Kidney (tissue), 14 donors: ENCODE data around the gene CYTH3. TPM values are rescaled to one million over a fixed set of nuclear protein-coding genes. Genes with fewer than 3 reads are reported as not detected.

Experiments
- DNase-seq, 5 donors: peaks; one replicate each; pipeline ENCODE4 v3.0.0-alpha.2; 2013 to 2020
- FAIRE-seq: peaks from 2 replicates; lab custom pipeline; 2012; peaks lifted over from hg19 to GRCh38; lab: Jason Lieb, UNC
- H3K27ac ChIP-seq, 2 donors: one replicate each; pipeline ENCODE4 v1.7.0; 2013; ENCODE audit warnings: low read depth in 2 of 2, low read length in 2 of 2, inconsistent platforms in 1 of 2
- H3K27me3 ChIP-seq: one replicate; pipeline ENCODE4 v1.7.1; 2013; ENCODE audit warnings: low read length, inconsistent platforms; ENCODE audit not compliant: control insufficient read depth, insufficient read depth
- H3K36me3 ChIP-seq, 3 donors: one replicate each; pipeline versions ENCODE4 v1.7.0 to v1.7.1; 2013; ENCODE audit warnings: low read length in 3 of 3, control low read depth in 1 of 3, inconsistent platforms in 1 of 3; ENCODE audit not compliant: insufficient read depth in 3 of 3, control insufficient read depth in 2 of 3
- H3K4me1 ChIP-seq, 3 donors: one replicate each; pipeline versions ENCODE4 v1.7.0 to v1.7.1; 2013; ENCODE audit warnings: low read length in 3 of 3, inconsistent platforms in 1 of 3, low read depth in 1 of 3; ENCODE audit not compliant: control insufficient read depth in 2 of 3, insufficient read depth in 2 of 3
- H3K4me3 ChIP-seq, 3 donors: one replicate each; pipeline versions ENCODE4 v1.7.0 to v1.8.1; 2013; ENCODE audit warnings: low read length in 3 of 3, control low read depth in 1 of 3, inconsistent platforms in 1 of 3
- H3K9ac ChIP-seq, 3 donors: one replicate each; pipeline versions ENCODE4 v1.7.0 to v1.7.1; 2013; ENCODE audit warnings: low read length in 3 of 3, control low read depth in 1 of 3, inconsistent platforms in 1 of 3
- H3K9me3 ChIP-seq, 3 donors: one replicate each; pipeline versions ENCODE4 v1.7.0 to v1.7.1; 2013; ENCODE audit warnings: low read length in 3 of 3, control low read depth in 1 of 3, inconsistent platforms in 1 of 3; ENCODE audit not compliant: control insufficient read depth in 2 of 3, insufficient read depth in 1 of 3
- intact Hi-C: fragments of 100-400 bp; cut with DNase I; formaldehyde crosslinking; loops from one replicate; pipeline ENCODE4 v1.11.1; 2022
- polyA plus RNA-seq: library from polyadenylated mRNA; stranded (reverse); fragments of 350-450 nt; fragmentation: Illumina TruSeq; extraction: RNeasy Lipid Tissue Mini Kit (QIAGEN cat#74804); gene quantifications from one replicate; pipeline ENCODE4 v1.2.3, GENCODE V29; 2014; ENCODE audit warnings: low read depth, low replicate concordance; ENCODE audit not compliant: insufficient read depth
- total RNA-seq: library from RNA; stranded (reverse); fragmentation: NEBNext Ultra II Directional; extraction: Animal tissue kit (Norgen Biotek cat#: 25700); gene quantifications from one replicate; pipeline ENCODE4 v1.2.1, GENCODE V29; 2021
- TF ChIP-seq, protein P1 (sequence below): IDR thresholded peaks from 3 replicates; pipeline ENCODE4 v1.5.1; 2012; ENCODE audit warnings: mild to moderate bottlenecking, moderate library complexity, borderline replicate concordance; ENCODE audit not compliant: insufficient read depth; ENCODE audit errors: extremely low read depth
- donor health status: control.
- donor health status: control.
- donor health status: control.
- donor health status: control.
- donor health status: control.
- donor health status: DM: yes; HTN: yes; CAD: no.
- donor health status: Normal renal cell carcinoma (clear cell type).

CYTH3 gene
- total and polyA plus RNA-seq, 2 donors from 2014 or later: 9.1 to 18.5 TPM

DNA sequence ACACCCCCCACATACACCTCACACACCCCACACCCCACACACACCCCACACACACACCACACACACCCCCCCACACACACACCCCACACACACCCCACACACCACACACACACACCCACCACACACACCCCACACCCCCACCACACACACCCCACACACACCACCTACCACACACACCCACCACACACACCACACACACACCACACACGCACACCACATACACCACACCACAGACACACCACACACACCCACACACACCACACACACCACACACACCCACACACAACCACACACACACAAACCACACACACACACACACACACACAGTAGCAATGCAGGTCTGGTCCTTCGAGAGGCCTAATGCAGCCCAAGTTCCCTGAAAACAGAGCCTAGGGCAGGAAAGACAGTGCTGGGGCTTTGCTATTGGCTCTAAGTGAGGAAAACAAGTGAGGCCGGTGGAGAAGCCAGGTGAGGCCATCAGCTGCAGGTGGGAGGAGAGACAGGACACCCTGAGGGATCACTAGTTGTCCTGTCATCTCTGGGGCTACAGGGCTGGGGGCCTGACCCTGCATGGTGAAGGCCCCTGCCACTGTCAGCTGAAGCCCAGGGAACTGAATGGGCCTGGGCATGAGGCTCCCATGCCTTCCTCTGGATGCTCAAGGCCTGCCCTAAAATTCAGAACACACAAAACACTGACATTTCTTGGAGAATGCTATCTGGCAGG lies 92.6 kb downstream of the CYTH3 start:
- TF ChIP-seq, protein P1, sequence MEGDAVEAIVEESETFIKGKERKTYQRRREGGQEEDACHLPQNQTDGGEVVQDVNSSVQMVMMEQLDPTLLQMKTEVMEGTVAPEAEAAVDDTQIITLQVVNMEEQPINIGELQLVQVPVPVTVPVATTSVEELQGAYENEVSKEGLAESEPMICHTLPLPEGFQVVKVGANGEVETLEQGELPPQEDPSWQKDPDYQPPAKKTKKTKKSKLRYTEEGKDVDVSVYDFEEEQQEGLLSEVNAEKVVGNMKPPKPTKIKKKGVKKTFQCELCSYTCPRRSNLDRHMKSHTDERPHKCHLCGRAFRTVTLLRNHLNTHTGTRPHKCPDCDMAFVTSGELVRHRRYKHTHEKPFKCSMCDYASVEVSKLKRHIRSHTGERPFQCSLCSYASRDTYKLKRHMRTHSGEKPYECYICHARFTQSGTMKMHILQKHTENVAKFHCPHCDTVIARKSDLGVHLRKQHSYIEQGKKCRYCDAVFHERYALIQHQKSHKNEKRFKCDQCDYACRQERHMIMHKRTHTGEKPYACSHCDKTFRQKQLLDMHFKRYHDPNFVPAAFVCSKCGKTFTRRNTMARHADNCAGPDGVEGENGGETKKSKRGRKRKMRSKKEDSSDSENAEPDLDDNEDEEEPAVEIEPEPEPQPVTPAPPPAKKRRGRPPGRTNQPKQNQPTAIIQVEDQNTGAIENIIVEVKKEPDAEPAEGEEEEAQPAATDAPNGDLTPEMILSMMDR: no peak
- no peaks in the 10 kb centered on the region for H3K9me3 ChIP-seq
- H3K4me3 ChIP-seq: no peak overlapping the region
- H3K27ac ChIP-seq: no peak overlapping the region
- H3K36me3 ChIP-seq: peaks cover 0 to 6% (median 2%) of the 10 kb centered on the region in 3 donors
- no peak overlapping the region for H3K9ac ChIP-seq
- no peaks in the 10 kb centered on the region for H3K27me3 ChIP-seq
- no peaks in the 10 kb centered on the region for H3K4me1 ChIP-seq
- FAIRE-seq (no peak), DNase-seq (peak in 1 of 5 donors; percentile 31)
- intact Hi-C loops: no loop called here

DNA sequence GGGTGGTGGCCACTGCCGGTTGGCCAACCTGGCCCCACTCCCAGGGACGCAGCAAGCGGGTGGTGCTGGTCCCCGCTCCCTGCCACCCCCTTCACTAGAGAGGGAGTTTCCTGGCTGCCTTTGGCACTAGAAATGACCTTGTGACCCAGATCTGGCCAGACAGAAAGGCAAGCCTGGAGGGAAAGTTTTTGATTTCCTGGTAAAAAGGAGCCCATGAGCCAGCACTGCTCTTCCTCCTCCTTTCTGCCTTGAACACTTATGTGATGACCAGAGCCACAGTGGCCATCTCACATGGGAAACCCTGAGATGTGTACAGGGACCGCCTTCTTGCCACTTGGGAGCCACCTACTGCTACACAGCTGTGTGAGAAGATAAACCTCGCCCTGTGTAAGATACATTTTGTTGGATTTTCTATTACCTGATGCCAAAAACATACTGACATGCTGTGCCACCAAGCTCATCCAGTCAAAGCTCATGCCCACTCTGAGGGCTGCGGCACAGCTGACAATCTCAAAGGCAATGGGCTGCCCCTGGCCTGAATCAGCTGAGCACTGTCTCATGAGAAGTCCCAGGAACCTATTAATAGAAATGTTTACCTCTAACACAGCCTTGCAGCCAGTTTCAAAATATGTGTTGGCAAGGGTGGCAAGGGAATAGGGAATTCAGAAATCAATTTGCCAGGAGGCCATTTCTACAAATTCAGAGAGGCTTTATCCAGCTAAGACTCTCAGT lies 94.0 kb downstream of the CYTH3 start:
- no peak overlapping the region for H3K9ac ChIP-seq
- H3K4me3 ChIP-seq: no peak overlapping the region
- no peaks in the 10 kb centered on the region for H3K4me1 ChIP-seq
- peak in 1 of 5 donors; percentile 66 for DNase-seq
- H3K27ac ChIP-seq: no peak overlapping the region
- TF ChIP-seq, protein P1: no peak
- intact Hi-C loops: no loop called here
- H3K27me3 ChIP-seq: no peaks in the 10 kb centered on the region
- H3K9me3 ChIP-seq: no peaks in the 10 kb centered on the region
- FAIRE-seq: no peak
- H3K36me3 ChIP-seq: peaks cover 0 to 8% (median 2%) of the 10 kb centered on the region in 3 donors

DNA sequence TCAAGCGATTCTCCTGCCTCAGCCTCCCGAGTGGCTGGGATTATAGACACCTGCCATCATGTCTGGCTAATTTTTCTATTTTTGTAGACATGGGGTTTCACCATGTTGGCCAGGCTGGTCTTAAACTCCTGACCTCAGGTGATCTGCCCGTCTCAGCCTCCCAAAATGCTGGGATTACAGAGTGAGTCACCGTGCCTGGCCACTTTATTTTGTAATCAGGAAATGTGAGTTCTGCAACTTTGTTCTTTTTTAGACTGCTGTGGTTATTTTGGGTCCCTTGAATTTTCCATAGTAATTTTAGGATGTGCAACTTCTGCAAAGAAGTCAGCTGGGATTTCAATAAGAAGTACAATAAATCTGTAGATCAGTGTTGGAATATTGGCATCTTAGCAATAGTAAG lies 96.8 kb downstream of the CYTH3 start:
- intact Hi-C loops: no loop called here

More for the DNA sequence above, 96.8 kb downstream of the CYTH3 start:
- Histone ChIP-seq H3K36me3 (peaks cover 0 to 8% (median 2%) of the 10 kb centered on the region in 3 donors), H3K9me3 (no peaks in the 10 kb centered on the region), H3K27me3 (no peaks in the 10 kb centered on the region), H3K27ac (no peak overlapping the region), H3K4me1 (no peaks in the 10 kb centered on the region), H3K4me3 (no peak overlapping the region), H3K9ac (no peak overlapping the region)
- no peak for FAIRE-seq
- DNase-seq: peak in 1 of 5 donors; percentile 9
- TF ChIP-seq, protein P1: no peak
